Ectodermal cell (in vitro differentiated cells): Measurements from ENCODE around the gene MGAT4B.
"Not testable (repeated sequence)": the region's sequence is repeated elsewhere in the genome, so short reads cannot be mapped to it uniquely, and the experiment has no call there.

ENCODE experiments used
- H3K27ac ChIP-seq: 2 replicates; pipeline ENCODE4 v1.7.0; 2013; ENCODE audit warnings: mild to moderate bottlenecking, low read depth, low read length; ENCODE audit not compliant: insufficient read depth, poor library complexity, severe bottlenecking
- H3K27me3 ChIP-seq: 2 replicates; pipeline ENCODE4 v1.7.0; 2013; ENCODE audit warnings: mild to moderate bottlenecking, low read length; ENCODE audit not compliant: insufficient read depth, control insufficient read depth, poor library complexity, severe bottlenecking
- H3K36me3 ChIP-seq: one replicate; pipeline ENCODE4 v1.7.0; 2013; ENCODE audit warnings: low read length; ENCODE audit not compliant: control insufficient read depth, insufficient read depth
- H3K4me1 ChIP-seq: one replicate; pipeline ENCODE4 v1.7.0; 2013; ENCODE audit warnings: low read length; ENCODE audit not compliant: control insufficient read depth, insufficient read depth
- H3K4me3 ChIP-seq: 2 replicates; pipeline ENCODE4 v1.7.0; 2013; ENCODE audit warnings: low read depth, low read length, control low read depth; ENCODE audit not compliant: insufficient read depth
- H3K9me3 ChIP-seq: 2 replicates; pipeline ENCODE4 v1.7.0; 2013; ENCODE audit warnings: mild to moderate bottlenecking, low read length, moderate library complexity; ENCODE audit not compliant: control insufficient read depth
- WGBS, 2 experiments: methylation state at CpG; one replicate each; pipeline ENCODE4 v1.1.7; 2013; ENCODE audit warnings: missing lambda C conversion rate in 2 of 2; 5-methylcytosine and 5-hydroxymethylcytosine counted together

Gene MGAT4B

GRCh38 chr5:179794575-179794974 is 12.1 kb downstream of the MGAT4B start:
- Histone ChIP-seq H3K9me3 (no peaks in the 10 kb centered on the region), H3K27ac (no peak overlapping the region), H3K27me3 (peaks cover 25% of the 10 kb centered on the region), H3K36me3 (peaks cover 23% of the 10 kb centered on the region), H3K4me1 (peaks cover 11% of the 10 kb centered on the region), H3K4me3 (no peak overlapping the region)
- WGBS, 2 experiments = 87 to 92% methylated on average over 3 of the region's 3 CpGs

- H3K27me3 ChIP-seq = peaks cover 25% of the 10 kb centered on the region
- peaks cover 11% of the 10 kb centered on the region for H3K4me1 ChIP-seq
- H3K27ac ChIP-seq = no peak overlapping the region
- 87 to 90% methylated on average over 3 of the region's 3 CpGs for WGBS, 2 experiments
- peaks cover 19% of the 10 kb centered on the region for H3K36me3 ChIP-seq
- H3K9me3 ChIP-seq = no peaks in the 10 kb centered on the region
- no peak overlapping the region for H3K4me3 ChIP-seq
Measured at GRCh38 chr5:179794171-179794570, 12.5 kb downstream of the MGAT4B start.

GRCh38 chr5:179793468-179794139 is 13.1 kb downstream of the MGAT4B start, which contains the start of gene LTC4S:
Gene LTC4S (plus strand): TSS chr5:179793986. CDS start chr5:179794081, 95 bp downstream.
- H3K36me3 ChIP-seq = peaks cover 14% of the 10 kb centered on the region
- WGBS, 2 experiments = 86 to 89% methylated on average over 19 of the region's 19 CpGs

GRCh38 chr5:179792612-179793467 is 13.8 kb downstream of the MGAT4B start:
- WGBS, 2 experiments = 91 to 92% methylated on average over 24 of the region's 24 CpGs
- Histone ChIP-seq H3K9me3 (no peaks in the 10 kb centered on the region), H3K4me3 (no peak overlapping the region), H3K27ac (no peak overlapping the region), H3K36me3 (peaks cover 6% of the 10 kb centered on the region), H3K27me3 (peaks cover 25% of the 10 kb centered on the region), H3K4me1 (peaks cover 11% of the 10 kb centered on the region)

More at GRCh38 chr5:179793468-179794139, 13.1 kb downstream of the MGAT4B start, which contains the start of gene LTC4S:
- H3K27me3 ChIP-seq = peaks cover 25% of the 10 kb centered on the region
- H3K27ac ChIP-seq = no peak within 1 kb of the TSS
- H3K4me3 ChIP-seq = no peak within 1 kb of the TSS
- H3K9me3 ChIP-seq = no peaks in the 10 kb centered on the region
- H3K4me1 ChIP-seq = peaks cover 11% of the 10 kb centered on the region

GRCh38 chr5:179791881-179792611 is 14.6 kb downstream of the MGAT4B start:
- no peaks in the 10 kb centered on the region for H3K36me3 ChIP-seq
- peaks cover 11% of the 10 kb centered on the region for H3K4me1 ChIP-seq
- no peak overlapping the region for H3K27ac ChIP-seq
- no peak overlapping the region for H3K4me3 ChIP-seq
- H3K27me3 ChIP-seq = peaks cover 21% of the 10 kb centered on the region
- WGBS, 2 experiments = 90 to 91% methylated on average over 15 of the region's 15 CpGs
- H3K9me3 ChIP-seq = no peaks in the 10 kb centered on the region

- not testable (repeated sequence) for H3K4me3 ChIP-seq, H3K27ac ChIP-seq, H3K9me3 ChIP-seq, H3K27me3 ChIP-seq, H3K4me1 ChIP-seq, H3K36me3 ChIP-seq
- whole genome bisulfite sequencing, 2 experiments = 95 to 97% methylated on average over 9 of the region's 9 CpGs
Measured at GRCh38 chr5:179789278-179789677, 17.4 kb downstream of the MGAT4B start.

GRCh38 chr5:179788193-179788854 is 18.3 kb downstream of the MGAT4B start:
- Histone ChIP-seq H3K4me3 (no peak overlapping the region), H3K27me3 (no peaks in the 10 kb centered on the region), H3K27ac (no peak overlapping the region), H3K36me3 (no peaks in the 10 kb centered on the region), H3K9me3 (no peaks in the 10 kb centered on the region), H3K4me1 (peaks cover 2% of the 10 kb centered on the region)
- 93 to 94% methylated on average over 7 of the region's 7 CpGs for WGBS, 2 experiments

GRCh38 chr5:179786861-179787260 is 19.8 kb downstream of the MGAT4B start:
- 83 to 86% methylated on average over 12 of the region's 12 CpGs for WGBS, 2 experiments
- no peak overlapping the region for H3K4me3 ChIP-seq
- H3K27me3 ChIP-seq = no peaks in the 10 kb centered on the region
- H3K9me3 ChIP-seq = no peaks in the 10 kb centered on the region
- H3K4me1 ChIP-seq = no peaks in the 10 kb centered on the region
- no peak overlapping the region for H3K27ac ChIP-seq
- no peaks in the 10 kb centered on the region for H3K36me3 ChIP-seq

- no peaks in the 10 kb centered on the region for H3K27me3 ChIP-seq
- no peak overlapping the region for H3K4me3 ChIP-seq
- H3K9me3 ChIP-seq = no peaks in the 10 kb centered on the region
- peaks cover 5% of the 10 kb centered on the region for H3K36me3 ChIP-seq
- no peaks in the 10 kb centered on the region for H3K4me1 ChIP-seq
- H3K27ac ChIP-seq = no peak overlapping the region
- 95 to 98% methylated on average over 9 of the region's 9 CpGs for WGBS, 2 experiments
Measured at GRCh38 chr5:179783128-179783527, 23.5 kb downstream of the MGAT4B start.
